ENCODE measurements around the gene MYO15B. TPM values are rescaled to one million over a fixed set of nuclear protein-coding genes. Genes with fewer than 3 reads are reported as not detected.

Gene MYO15B
- total RNA-seq, 1 experiment from 2014 or later, result 7.1 TPM

- Histone ChIP-seq H3K9ac (ENCODE audit: low read length) (no peak overlapping the region), H3K27me3 (ENCODE audit: low read length) (no peaks in the 10 kb centered on the region), H3K9me2 (replicated peaks; ENCODE audit: low read length) (no peaks in the 10 kb centered on the region), H3F3A (ENCODE audit: low read length, unreplicated experiment) (no peaks in the 10 kb centered on the region), H3K4me2 (ENCODE audit: low read length) (no peak overlapping the region), H3K36me3 (ENCODE audit: low read depth, low read length) (peaks cover 8% of the 10 kb centered on the region; the same call in 1 of the 2 replicates), H3K4me1 (ENCODE audit: insufficient read depth, low read length) (no peaks in the 10 kb centered on the region), H3K4me3 (ENCODE audit: low read length) (no peak overlapping the region), H2AFZ (ENCODE audit: low read length) (no peak overlapping the region), H4K20me1 (ENCODE audit: low read length) (no peaks in the 10 kb centered on the region), H3K27ac (ENCODE audit: low read length) (no peak overlapping the region), H3K79me2 (ENCODE audit: low read length) (no peaks in the 10 kb centered on the region), H3K9me3 (ENCODE audit: low read length) (no peaks in the 10 kb centered on the region)
- ChIA-PET CTCF (no interaction called here), POLR2A (ENCODE audit: unreplicated experiment) (no interaction called here)
- intact Hi-C loops (cut with micrococcal nuclease), result no loop called here
- ATAC-seq, result no peak
- no peak for DNase-seq
- TF ChIP-seq EZH2phosphoT487 (IDR thresholded peaks at IDR 0.05; ENCODE audit: borderline replicate concordance, low read length) (no peak), EZH2 (IDR thresholded peaks at IDR 0.05; ENCODE audit: low read length, unreplicated experiment) (no peak)
- TF ChIP-seq, protein P1, sequence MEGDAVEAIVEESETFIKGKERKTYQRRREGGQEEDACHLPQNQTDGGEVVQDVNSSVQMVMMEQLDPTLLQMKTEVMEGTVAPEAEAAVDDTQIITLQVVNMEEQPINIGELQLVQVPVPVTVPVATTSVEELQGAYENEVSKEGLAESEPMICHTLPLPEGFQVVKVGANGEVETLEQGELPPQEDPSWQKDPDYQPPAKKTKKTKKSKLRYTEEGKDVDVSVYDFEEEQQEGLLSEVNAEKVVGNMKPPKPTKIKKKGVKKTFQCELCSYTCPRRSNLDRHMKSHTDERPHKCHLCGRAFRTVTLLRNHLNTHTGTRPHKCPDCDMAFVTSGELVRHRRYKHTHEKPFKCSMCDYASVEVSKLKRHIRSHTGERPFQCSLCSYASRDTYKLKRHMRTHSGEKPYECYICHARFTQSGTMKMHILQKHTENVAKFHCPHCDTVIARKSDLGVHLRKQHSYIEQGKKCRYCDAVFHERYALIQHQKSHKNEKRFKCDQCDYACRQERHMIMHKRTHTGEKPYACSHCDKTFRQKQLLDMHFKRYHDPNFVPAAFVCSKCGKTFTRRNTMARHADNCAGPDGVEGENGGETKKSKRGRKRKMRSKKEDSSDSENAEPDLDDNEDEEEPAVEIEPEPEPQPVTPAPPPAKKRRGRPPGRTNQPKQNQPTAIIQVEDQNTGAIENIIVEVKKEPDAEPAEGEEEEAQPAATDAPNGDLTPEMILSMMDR (conservative IDR thresholded peaks at IDR 0.05; ENCODE audit: low read depth, low read length), result no peak
- BruUV-seq (replicated peaks), result no TSS peak
These were observed 15.8 kb upstream of the MYO15B start for GRCh38 chr17:75571885-75572215.

DNA sequence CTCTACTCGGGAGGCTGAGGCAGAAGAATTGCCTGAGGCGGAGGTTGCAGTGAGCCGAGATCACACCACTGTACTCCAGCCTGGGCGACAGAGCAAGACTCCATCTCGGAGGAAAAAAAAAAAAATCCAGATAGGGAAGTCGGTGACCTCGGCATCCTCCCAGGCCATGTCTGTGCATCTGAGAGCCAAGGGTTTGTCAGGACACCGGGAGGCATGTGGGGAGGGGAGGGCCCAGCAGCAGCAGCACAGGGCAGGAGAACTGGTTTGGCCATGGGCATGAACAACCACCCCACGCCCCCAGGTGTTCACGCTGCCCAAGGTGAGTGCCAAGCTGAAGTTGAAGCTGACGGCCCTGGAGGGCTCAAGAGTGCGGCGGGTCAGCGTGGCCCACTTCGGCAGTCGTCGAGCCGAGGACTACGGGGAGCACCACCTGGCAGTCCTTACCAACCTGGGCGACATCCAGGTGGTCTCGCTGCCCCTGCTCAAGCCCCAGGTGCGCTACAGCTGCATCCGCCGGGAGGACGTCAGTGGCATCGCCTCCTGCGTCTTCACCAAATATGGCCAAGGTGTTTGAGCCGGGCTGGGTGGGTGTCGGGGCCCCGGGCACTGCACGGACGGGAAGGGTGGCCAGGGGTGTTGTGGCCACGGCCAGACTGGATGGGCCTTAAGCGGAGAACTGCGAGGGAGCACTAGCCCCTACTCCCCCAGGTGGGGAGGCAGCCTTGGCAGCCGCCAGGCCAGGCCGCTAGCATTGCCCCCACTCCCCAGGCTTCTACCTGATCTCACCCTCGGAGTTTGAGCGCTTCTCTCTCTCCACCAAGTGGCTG is 14.7 kb upstream of the MYO15B start:
- TF ChIP-seq EZH2phosphoT487 (IDR thresholded peaks at IDR 0.05; ENCODE audit: borderline replicate concordance, low read length), result no peak
- TF ChIP-seq EZH2 (IDR thresholded peaks at IDR 0.05; ENCODE audit: low read length, unreplicated experiment), result no peak
- TF ChIP-seq, protein P1 (conservative IDR thresholded peaks at IDR 0.05; ENCODE audit: low read depth, low read length), result no peak
- Histone ChIP-seq H3K9ac (ENCODE audit: low read length) (no peak overlapping the region), H4K20me1 (ENCODE audit: low read length) (no peaks in the 10 kb centered on the region), H3F3A (ENCODE audit: low read length, unreplicated experiment) (no peaks in the 10 kb centered on the region), H3K4me3 (ENCODE audit: low read length) (no peak overlapping the region), H3K4me1 (ENCODE audit: insufficient read depth, low read length) (no peaks in the 10 kb centered on the region), H3K9me3 (ENCODE audit: low read length) (no peaks in the 10 kb centered on the region), H3K27me3 (ENCODE audit: low read length) (no peaks in the 10 kb centered on the region), H3K4me2 (ENCODE audit: low read length) (no peak overlapping the region), H3K36me3 (ENCODE audit: low read depth, low read length) (peaks cover 8% of the 10 kb centered on the region; the same call in 1 of the 2 replicates), H2AFZ (ENCODE audit: low read length) (no peak overlapping the region), H3K27ac (ENCODE audit: low read length) (no peak overlapping the region), H3K9me2 (replicated peaks; ENCODE audit: low read length) (no peaks in the 10 kb centered on the region), H3K79me2 (ENCODE audit: low read length) (no peaks in the 10 kb centered on the region)
- CTCF ChIA-PET, result interaction anchor here (0.6 kb wide), 1 partner anchor 302 kb away, joined by 4 read pairs; the partner anchor contains the start of gene MIF4GD
- DNase-seq (no peak), ATAC-seq (no peak; the same call in 1 of the 2 replicates)
- intact Hi-C loops (cut with micrococcal nuclease), result no loop called here
- no TSS peak for BruUV-seq (replicated peaks)
- POLR2A ChIA-PET (ENCODE audit: unreplicated experiment), result no interaction called here

DNA sequence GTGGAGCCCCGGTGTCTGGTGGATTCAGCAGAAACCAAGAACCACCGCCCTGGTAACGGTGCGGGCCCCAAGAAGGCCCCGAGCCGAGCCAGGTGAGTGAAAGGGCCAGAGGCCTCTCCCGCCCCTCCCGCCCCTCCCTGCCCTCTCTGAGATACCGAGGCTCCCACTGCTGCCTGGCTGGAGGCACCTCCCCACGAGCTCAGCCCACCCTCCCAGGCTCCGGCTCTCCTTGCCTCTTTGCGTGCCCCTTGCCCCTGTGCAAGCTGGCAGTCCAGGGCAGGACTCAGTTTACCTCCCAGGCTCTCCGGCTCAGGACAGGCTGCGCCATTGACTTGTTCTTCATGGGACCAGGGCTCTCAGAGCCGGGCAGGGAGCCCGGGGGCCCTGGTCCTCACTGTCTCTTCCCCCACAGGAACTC is 14.1 kb upstream of the MYO15B start:
- TF ChIP-seq, protein P1 (conservative IDR thresholded peaks at IDR 0.05; ENCODE audit: low read depth, low read length), result no peak
- no peak for TF ChIP-seq EZH2phosphoT487 (IDR thresholded peaks at IDR 0.05; ENCODE audit: borderline replicate concordance, low read length)
- no peak for TF ChIP-seq EZH2 (IDR thresholded peaks at IDR 0.05; ENCODE audit: low read length, unreplicated experiment)
- H3K79me2 ChIP-seq (ENCODE audit: low read length), result no peaks in the 10 kb centered on the region
- H3K4me3 ChIP-seq (ENCODE audit: low read length), result no peak overlapping the region
- no peak overlapping the region for H3K4me2 ChIP-seq (ENCODE audit: low read length)
- DNase-seq, result no peak
- ChIA-PET POLR2A (ENCODE audit: unreplicated experiment) (no interaction called here), CTCF (no interaction called here)
- no peak overlapping the region for H3K27ac ChIP-seq (ENCODE audit: low read length)
- ATAC-seq, result no peak
- no peaks in the 10 kb centered on the region for H3K27me3 ChIP-seq (ENCODE audit: low read length)
- H3K36me3 ChIP-seq (ENCODE audit: low read depth, low read length), result peaks cover 8% of the 10 kb centered on the region; the same call in 1 of the 2 replicates
- H4K20me1 ChIP-seq (ENCODE audit: low read length), result no peaks in the 10 kb centered on the region
- H3K9me3 ChIP-seq (ENCODE audit: low read length), result no peaks in the 10 kb centered on the region
- H2AFZ ChIP-seq (ENCODE audit: low read length), result no peak overlapping the region
- intact Hi-C loops (cut with micrococcal nuclease), result no loop called here
- H3F3A ChIP-seq (ENCODE audit: low read length, unreplicated experiment), result no peaks in the 10 kb centered on the region
- H3K4me1 ChIP-seq (ENCODE audit: insufficient read depth, low read length), result no peaks in the 10 kb centered on the region
- BruUV-seq (replicated peaks), result no TSS peak
- no peak overlapping the region for H3K9ac ChIP-seq (ENCODE audit: low read length)
- no peaks in the 10 kb centered on the region for H3K9me2 ChIP-seq (replicated peaks; ENCODE audit: low read length)

Data from PC-3 (cell line).